Measurements from ENCODE around the gene TMEM132E. TPM values are rescaled to one million over a fixed set of nuclear protein-coding genes. Genes with fewer than 3 reads are reported as not detected.

TMEM132E gene
- total RNA-seq, 4 donors from 2014 or later, result 0.11 to 0.13 TPM; not detected in 2

- Histone ChIP-seq H3K4me1 (no peaks in the 10 kb centered on the region), H3K9me3 (no peaks in the 10 kb centered on the region), H3K27me3 (no peaks in the 10 kb centered on the region), H3K27ac (no peak overlapping the region), H3K36me3 (no peaks in the 10 kb centered on the region), H3K4me3 (replicated peaks in 1 of 3) (no peak overlapping the region)
- WGBS, 2 donors, result 58 to 77% methylated on average over 3 of the region's 3 CpGs
- no peak for TF ChIP-seq POLR2A (IDR thresholded peaks at IDR 0.05)
- intact Hi-C loops (cut with DNase I), result no loop called here
- DNase-seq, result no peak
Observed at GRCh38 chr17:34615326-34615725, 35.9 kb downstream of the TMEM132E start.

- no peak for TF ChIP-seq CTCF (IDR thresholded peaks at IDR 0.05)
- TF ChIP-seq POLR2A (IDR thresholded peaks at IDR 0.05), result no peak
- no peak overlapping the region for H3K4me3 ChIP-seq (replicated peaks in 1 of 3)
- H3K27ac ChIP-seq, result no peak overlapping the region
- H3K9me3 ChIP-seq, result no peaks in the 10 kb centered on the region
- no peaks in the 10 kb centered on the region for H3K4me1 ChIP-seq
- DNase-seq, result no peak
- no peaks in the 10 kb centered on the region for H3K36me3 ChIP-seq
- H3K27me3 ChIP-seq, result no peaks in the 10 kb centered on the region
- intact Hi-C loops (cut with DNase I), result no loop called here
- WGBS, 2 donors, result 19 to 28% methylated on average over 3 of the region's 3 CpGs
Observed at GRCh38 chr17:34616148-34616547, 36.8 kb downstream of the TMEM132E start.

- H3K27me3 ChIP-seq, result no peaks in the 10 kb centered on the region
- intact Hi-C loops (cut with DNase I), result no loop called here
- WGBS, 2 donors, result 63 to 75% methylated on average over 4 of the region's 4 CpGs
- no peak overlapping the region for H3K4me3 ChIP-seq (replicated peaks in 1 of 3)
- no peaks in the 10 kb centered on the region for H3K9me3 ChIP-seq
- TF ChIP-seq CTCF (IDR thresholded peaks at IDR 0.05), result no peak
- TF ChIP-seq POLR2A (IDR thresholded peaks at IDR 0.05), result no peak
- H3K36me3 ChIP-seq, result no peaks in the 10 kb centered on the region
- H3K27ac ChIP-seq, result no peak overlapping the region
- no peaks in the 10 kb centered on the region for H3K4me1 ChIP-seq
- no peak for DNase-seq
Observed at GRCh38 chr17:34617398-34617797, 38.0 kb downstream of the TMEM132E start.

- no peaks in the 10 kb centered on the region for H3K9me3 ChIP-seq
- H3K4me1 ChIP-seq, result no peaks in the 10 kb centered on the region
- no peaks in the 10 kb centered on the region for H3K36me3 ChIP-seq
- H3K27ac ChIP-seq, result no peak overlapping the region
- no peak overlapping the region for H3K4me3 ChIP-seq (replicated peaks in 1 of 3)
- intact Hi-C loops (cut with DNase I), result no loop called here
- DNase-seq, result no peak
- 76 to 77% methylated on average over 3 of the region's 3 CpGs for WGBS, 2 donors
- H3K27me3 ChIP-seq, result no peaks in the 10 kb centered on the region
- TF ChIP-seq CTCF (IDR thresholded peaks at IDR 0.05) (no peak), POLR2A (IDR thresholded peaks at IDR 0.05) (no peak)
Observed at GRCh38 chr17:34619687-34620217, 40.4 kb downstream of the TMEM132E start.

- DNase-seq, result no peak
- WGBS, 2 donors, result 76 to 84% methylated on average over 5 of the region's 5 CpGs
- Histone ChIP-seq H3K9me3 (no peaks in the 10 kb centered on the region), H3K4me1 (no peaks in the 10 kb centered on the region), H3K36me3 (no peaks in the 10 kb centered on the region), H3K27ac (no peak overlapping the region), H3K4me3 (replicated peaks in 1 of 3) (no peak overlapping the region), H3K27me3 (no peaks in the 10 kb centered on the region)
- intact Hi-C loops (cut with DNase I), result no loop called here
- no peak for TF ChIP-seq POLR2A (IDR thresholded peaks at IDR 0.05)
Observed at GRCh38 chr17:34620458-34620857, 41.1 kb downstream of the TMEM132E start.

GRCh38 chr17:34622862-34623623 lies 43.7 kb downstream of the TMEM132E start:
- 71 to 90% methylated on average over 8 to 9 of the region's 10 CpGs for WGBS, 2 donors

More at GRCh38 chr17:34622862-34623623, 43.7 kb downstream of the TMEM132E start:
- intact Hi-C loops (cut with DNase I), result no loop called here
- no peak for TF ChIP-seq POLR2A (IDR thresholded peaks at IDR 0.05)
- TF ChIP-seq CTCF (IDR thresholded peaks at IDR 0.05), result no peak
- no peak overlapping the region for H3K27ac ChIP-seq
- peaks cover 12% of the 10 kb centered on the region for H3K27me3 ChIP-seq
- H3K36me3 ChIP-seq, result no peaks in the 10 kb centered on the region
- peaks cover 0 to 4% of the 10 kb centered on the region in 2 donors for H3K4me1 ChIP-seq
- DNase-seq, result no peak
- H3K9me3 ChIP-seq, result no peaks in the 10 kb centered on the region
- H3K4me3 ChIP-seq (replicated peaks in 1 of 3), result no peak overlapping the region
